ENCODE results near the gene LRRC36. TPM values are rescaled to one million over a fixed set of nuclear protein-coding genes. Genes with fewer than 3 reads are reported as not detected.

The LRRC36 gene
- total RNA-seq, 1 donor from 2014 or later = 0.20 TPM

DNA sequence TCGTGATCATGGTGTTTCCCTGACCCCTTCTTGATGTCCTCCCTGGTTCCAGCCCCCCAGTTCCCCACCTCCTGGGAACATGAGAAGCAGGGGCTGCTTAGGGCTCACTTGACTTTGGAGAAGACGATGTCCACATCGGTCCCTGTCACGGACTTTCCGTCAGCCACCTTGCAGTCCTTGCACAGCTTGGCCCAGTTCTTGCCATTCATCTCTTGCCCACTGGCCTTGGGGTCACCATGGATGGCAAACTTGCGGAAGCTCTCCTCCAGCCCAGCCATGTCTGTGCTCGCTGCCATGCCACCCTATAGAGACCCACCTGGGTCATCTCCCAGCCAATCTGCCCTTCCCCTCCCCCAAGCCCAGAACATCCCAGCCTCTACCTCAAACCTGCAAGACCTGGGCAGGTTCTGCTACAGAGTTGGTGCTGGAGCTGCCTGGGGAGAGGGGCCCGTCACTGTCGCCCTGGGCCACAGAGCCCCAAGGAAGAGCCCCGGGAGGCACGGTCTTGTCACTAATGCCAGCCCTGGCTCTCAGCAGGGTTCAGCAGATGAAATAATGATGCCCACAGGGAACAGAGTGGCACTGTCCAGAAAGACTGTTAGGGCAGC is 64.3 kb downstream of the LRRC36 start:
- peaks cover 5% of the 10 kb centered on the region for H3K27me3 Mint-ChIP-seq (ENCODE audit: low read depth)

DNA sequence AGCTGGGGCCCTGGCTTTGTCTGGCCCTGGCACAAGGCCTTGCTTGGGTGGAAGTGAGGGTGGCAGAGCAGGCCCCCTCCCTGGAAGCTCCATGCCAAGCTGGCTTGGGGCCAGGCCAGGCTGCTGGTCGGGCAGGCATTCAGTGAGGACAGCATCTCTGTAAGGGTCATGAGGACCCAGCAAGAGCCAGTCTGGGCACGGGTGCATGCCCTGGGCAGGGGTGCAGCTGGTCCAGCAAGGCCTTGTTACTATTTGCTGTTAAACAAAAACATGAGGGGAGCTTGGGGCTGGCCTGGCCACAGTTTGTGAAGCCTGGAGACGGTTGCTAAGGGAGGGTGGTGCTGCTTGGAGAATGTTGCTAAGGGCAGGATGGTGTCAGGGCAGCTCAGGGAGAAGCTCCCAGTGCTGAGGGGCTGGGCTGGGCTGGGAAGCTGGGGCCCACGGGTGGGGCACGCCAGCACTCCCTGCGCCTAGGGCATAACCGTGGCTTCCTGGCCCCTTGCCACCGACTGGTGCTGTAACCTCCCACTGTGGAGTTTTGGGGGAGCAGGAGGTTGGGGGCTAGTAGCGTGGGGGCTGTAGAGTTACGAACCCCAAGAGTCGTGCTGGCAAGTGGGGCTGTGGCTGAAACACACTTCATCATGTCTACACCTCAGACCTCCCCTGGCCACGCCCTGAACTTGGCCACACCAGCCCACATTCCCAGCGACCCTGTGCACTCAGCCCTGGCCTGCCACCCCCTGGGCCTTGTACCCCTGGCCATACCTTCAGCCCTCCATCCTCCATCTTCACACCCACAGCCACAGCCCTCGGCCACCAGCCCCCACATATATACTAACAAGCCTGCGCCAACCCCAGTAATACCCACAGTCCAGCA is 65.0 kb downstream of the LRRC36 start:
- peaks cover 5% of the 10 kb centered on the region for H3K27me3 Mint-ChIP-seq (ENCODE audit: low read depth)
- no peak for DNase-seq (ENCODE audit: low spot score)
- no peak overlapping the region for H3K27ac Mint-ChIP-seq (ENCODE audit: unreplicated experiment)
- no peaks in the 10 kb centered on the region for H3K9me3 Mint-ChIP-seq (ENCODE audit: low read depth)
- H3K36me3 Mint-ChIP-seq (ENCODE audit: low read depth) = peaks cover 1% of the 10 kb centered on the region
- TF ChIP-seq, protein P1, sequence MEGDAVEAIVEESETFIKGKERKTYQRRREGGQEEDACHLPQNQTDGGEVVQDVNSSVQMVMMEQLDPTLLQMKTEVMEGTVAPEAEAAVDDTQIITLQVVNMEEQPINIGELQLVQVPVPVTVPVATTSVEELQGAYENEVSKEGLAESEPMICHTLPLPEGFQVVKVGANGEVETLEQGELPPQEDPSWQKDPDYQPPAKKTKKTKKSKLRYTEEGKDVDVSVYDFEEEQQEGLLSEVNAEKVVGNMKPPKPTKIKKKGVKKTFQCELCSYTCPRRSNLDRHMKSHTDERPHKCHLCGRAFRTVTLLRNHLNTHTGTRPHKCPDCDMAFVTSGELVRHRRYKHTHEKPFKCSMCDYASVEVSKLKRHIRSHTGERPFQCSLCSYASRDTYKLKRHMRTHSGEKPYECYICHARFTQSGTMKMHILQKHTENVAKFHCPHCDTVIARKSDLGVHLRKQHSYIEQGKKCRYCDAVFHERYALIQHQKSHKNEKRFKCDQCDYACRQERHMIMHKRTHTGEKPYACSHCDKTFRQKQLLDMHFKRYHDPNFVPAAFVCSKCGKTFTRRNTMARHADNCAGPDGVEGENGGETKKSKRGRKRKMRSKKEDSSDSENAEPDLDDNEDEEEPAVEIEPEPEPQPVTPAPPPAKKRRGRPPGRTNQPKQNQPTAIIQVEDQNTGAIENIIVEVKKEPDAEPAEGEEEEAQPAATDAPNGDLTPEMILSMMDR (IDR thresholded peaks at IDR 0.05) = no peak
- no peak overlapping the region for H3K4me3 Mint-ChIP-seq (ENCODE audit: unreplicated experiment)
- peaks cover 13% of the 10 kb centered on the region for H3K4me1 Mint-ChIP-seq (ENCODE audit: low read depth)

More for the DNA sequence above, 64.3 kb downstream of the LRRC36 start:
- H3K27ac Mint-ChIP-seq (ENCODE audit: unreplicated experiment) = no peak overlapping the region
- H3K4me1 Mint-ChIP-seq (ENCODE audit: low read depth) = peaks cover 10% of the 10 kb centered on the region
- no peak for DNase-seq (ENCODE audit: low spot score)
- H3K9me3 Mint-ChIP-seq (ENCODE audit: low read depth) = no peaks in the 10 kb centered on the region
- H3K36me3 Mint-ChIP-seq (ENCODE audit: low read depth) = peaks cover 1% of the 10 kb centered on the region
- H3K4me3 Mint-ChIP-seq (ENCODE audit: unreplicated experiment) = no peak overlapping the region
- TF ChIP-seq, protein P1 (IDR thresholded peaks at IDR 0.05) = no peak

DNA sequence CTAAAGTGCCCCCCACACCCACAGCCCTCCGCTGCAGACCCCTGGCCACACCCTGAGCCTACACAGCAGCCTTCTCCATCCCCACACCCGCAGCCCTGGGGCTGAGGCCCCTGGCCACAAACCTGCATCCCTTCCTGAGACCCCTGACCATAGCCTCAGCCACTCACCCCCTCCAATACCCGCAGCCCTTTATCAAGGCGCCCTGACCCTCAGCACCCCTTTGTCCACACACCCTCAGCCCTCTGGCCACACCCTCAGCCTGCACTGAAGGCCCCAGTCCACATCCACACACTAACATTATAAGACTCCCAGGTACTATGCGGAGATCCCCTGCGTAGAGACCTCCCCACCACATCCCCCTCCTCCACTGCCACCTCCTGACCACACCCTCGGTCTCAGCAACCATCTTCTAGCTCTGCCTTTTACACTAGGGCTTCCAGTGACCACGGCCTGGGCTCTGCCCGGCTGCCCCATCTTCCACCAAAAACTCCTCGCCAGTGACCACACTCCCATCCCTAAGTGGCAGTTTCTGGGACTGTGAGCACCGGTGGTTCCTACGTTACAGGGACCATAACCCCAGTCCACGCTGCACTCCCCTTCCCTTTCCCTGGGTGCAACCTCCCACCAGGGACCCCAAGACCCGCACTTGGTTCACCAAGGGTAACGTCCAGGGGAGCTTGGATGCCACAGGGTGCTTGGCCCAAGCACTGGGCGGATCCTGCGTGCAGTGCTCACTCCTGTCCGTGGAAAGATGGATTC is 65.9 kb downstream of the LRRC36 start:
- H3K36me3 Mint-ChIP-seq (ENCODE audit: low read depth) = peaks cover 1% of the 10 kb centered on the region
- H3K4me1 Mint-ChIP-seq (ENCODE audit: low read depth) = peaks cover 18% of the 10 kb centered on the region
- H3K9me3 Mint-ChIP-seq (ENCODE audit: low read depth) = no peaks in the 10 kb centered on the region
- peaks cover 2% of the 10 kb centered on the region for H3K27me3 Mint-ChIP-seq (ENCODE audit: low read depth)
- no peak overlapping the region for H3K4me3 Mint-ChIP-seq (ENCODE audit: unreplicated experiment)
- no peak for DNase-seq (ENCODE audit: low spot score)
- H3K27ac Mint-ChIP-seq (ENCODE audit: unreplicated experiment) = no peak overlapping the region
- TF ChIP-seq, protein P1 (IDR thresholded peaks at IDR 0.05) = no peak

DNA sequence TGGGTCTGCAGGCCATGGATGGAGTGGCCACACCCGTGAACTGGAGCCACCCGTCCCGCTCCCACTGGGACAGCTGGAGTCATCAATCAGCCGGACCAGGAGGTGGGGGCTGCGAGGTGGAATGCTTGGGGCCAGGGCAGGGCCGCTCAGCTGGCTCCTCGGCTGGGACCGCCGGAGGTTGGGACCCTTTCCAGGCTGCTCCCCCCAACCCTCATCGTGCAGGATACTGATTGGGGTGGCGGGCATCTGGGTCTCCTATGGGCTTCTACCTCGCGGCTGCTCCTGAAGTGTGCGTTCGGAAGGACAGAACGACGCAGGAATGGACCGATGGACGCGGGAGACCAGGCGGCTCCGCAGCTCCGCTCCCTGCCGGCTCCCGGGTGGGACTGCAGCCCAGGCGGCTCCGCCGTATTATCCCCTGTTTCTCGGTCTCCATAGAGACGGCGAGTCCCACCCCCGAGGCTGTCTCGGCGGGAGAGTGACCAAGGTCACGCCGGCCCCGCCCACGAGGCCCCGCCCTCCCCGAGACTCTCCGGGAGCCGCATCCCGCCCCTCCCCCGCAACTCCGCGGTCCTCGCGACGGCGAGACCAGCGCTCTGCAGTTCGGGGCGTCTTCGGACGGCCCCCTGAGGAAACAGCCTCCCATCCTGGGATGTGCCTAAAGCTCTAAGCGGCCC is 66.6 kb downstream of the LRRC36 start, which contains the start of gene TPPP3:
Gene TPPP3, minus strand, starts transcription at position 388 of the 677 bp plus-strand sequence. CDS start 2,387 bp downstream, outside the sequence.
- Mint-ChIP-seq H3K36me3 (ENCODE audit: low read depth) (peaks cover 1% of the 10 kb centered on the region), H3K27ac (ENCODE audit: unreplicated experiment) (no peak within 1 kb of the TSS), H3K4me3 (ENCODE audit: unreplicated experiment) (peak within 1 kb of the TSS; percentile 54), H3K27me3 (ENCODE audit: low read depth) (peaks cover 2% of the 10 kb centered on the region), H3K4me1 (ENCODE audit: low read depth) (peaks cover 18% of the 10 kb centered on the region), H3K9me3 (ENCODE audit: low read depth) (no peaks in the 10 kb centered on the region)
- peak; percentile 96 for DNase-seq (ENCODE audit: low spot score)
- TF ChIP-seq, protein P1 (IDR thresholded peaks at IDR 0.05) = peak; percentile 82
